ENCODE data around the gene CCL11. TPM values are rescaled to one million over a fixed set of nuclear protein-coding genes. Genes with fewer than 3 reads are reported as not detected.

Gene CCL11
- total RNA-seq (not detected), polyA plus RNA-seq (ENCODE audit: insufficient read depth, low read depth, low replicate concordance) (not detected)
- long read RNA-seq, donor 1, result 0 reads
- long read RNA-seq, donor 2, result 0 reads

GRCh38 chr17:34285286-34285792 lies at the start of gene CCL11:
CCL11 (plus strand) TSS chr17:34285742; CDS start chr17:34285809, 67 bp downstream.
- WGBS, 2 donors, result 75 to 81% methylated on average over 4 of the region's 4 CpGs
- Histone ChIP-seq H3K9me3 (no peaks in the 10 kb centered on the region), H3K4me3 (no peak within 1 kb of the TSS), H3K4me1 (no peaks in the 10 kb centered on the region), H3K27me3 (no peaks in the 10 kb centered on the region), H3K36me3 (ENCODE audit: low read depth, missing control alignments) (no peaks in the 10 kb centered on the region), H3K27ac (no peak within 1 kb of the TSS)
- no peak for DNase-seq
- intact Hi-C loops (cut with DNase I; ENCODE audit: low total_unique reads), result no loop called here
- TF ChIP-seq CTCF (IDR thresholded peaks at IDR 0.05) (no peak), POLR2A (IDR thresholded peaks at IDR 0.05) (no peak)

GRCh38 chr17:34236281-34236892 lies 49.2 kb upstream of the CCL11 start:
- 75 to 83% methylated on average over 6 of the region's 6 CpGs for WGBS, 2 donors
- Histone ChIP-seq H3K27me3 (no peaks in the 10 kb centered on the region), H3K4me1 (peaks cover 34% of the 10 kb centered on the region), H3K9me3 (no peaks in the 10 kb centered on the region), H3K27ac (no peak overlapping the region), H3K36me3 (ENCODE audit: low read depth, missing control alignments) (no peaks in the 10 kb centered on the region), H3K4me3 (no peak overlapping the region)
- no peak for TF ChIP-seq CTCF (IDR thresholded peaks at IDR 0.05)
- no peak for TF ChIP-seq POLR2A (IDR thresholded peaks at IDR 0.05)
- intact Hi-C loops (cut with DNase I; ENCODE audit: low total_unique reads), result no loop called here
- no peak for DNase-seq

GRCh38 chr17:34237458-34237857 lies 48.1 kb upstream of the CCL11 start:
- Histone ChIP-seq H3K4me3 (no peak overlapping the region), H3K36me3 (ENCODE audit: low read depth, missing control alignments) (no peaks in the 10 kb centered on the region), H3K4me1 (peaks cover 34% of the 10 kb centered on the region), H3K27ac (no peak overlapping the region), H3K9me3 (no peaks in the 10 kb centered on the region), H3K27me3 (no peaks in the 10 kb centered on the region)
- WGBS, 2 donors, result 84 to 87% methylated on average over 3 of the region's 3 CpGs
- TF ChIP-seq CTCF (IDR thresholded peaks at IDR 0.05) (no peak), POLR2A (IDR thresholded peaks at IDR 0.05) (no peak)
- intact Hi-C loops (cut with DNase I; ENCODE audit: low total_unique reads), result no loop called here
- no peak for DNase-seq

- Histone ChIP-seq H3K36me3 (ENCODE audit: low read depth, missing control alignments) (no peaks in the 10 kb centered on the region), H3K9me3 (no peaks in the 10 kb centered on the region), H3K27me3 (no peaks in the 10 kb centered on the region), H3K27ac (no peak overlapping the region), H3K4me1 (peaks cover 23% of the 10 kb centered on the region), H3K4me3 (no peak overlapping the region)
- TF ChIP-seq POLR2A (IDR thresholded peaks at IDR 0.05) (no peak), CTCF (IDR thresholded peaks at IDR 0.05) (no peak)
- intact Hi-C loops (cut with DNase I; ENCODE audit: low total_unique reads), result no loop called here
- DNase-seq, result peak; percentile 50
- WGBS, 2 donors, result 21 to 26% methylated on average over 4 of the region's 4 CpGs
These were observed 44.5 kb upstream of the CCL11 start for GRCh38 chr17:34241062-34241461.
